K562 (cell line): Measurements from ENCODE around the gene CBL. TPM values are rescaled to one million over a fixed set of nuclear protein-coding genes. Genes with fewer than 3 reads are reported as not detected.

Experiments
- ARID3A ChIP-seq: IDR thresholded peaks from 2 replicates; pipeline ENCODE4 v1.6.1; 2012; ENCODE audit warnings: low read depth, low read length, improper control_type of control experiment, borderline replicate concordance
- ATF1 ChIP-seq, 2 experiments: fragments of 450-650 bp in 1 of 2; IDR thresholded peaks; 2 replicates each; pipeline ENCODE4 v1.6.1; 2016; ENCODE audit warnings: missing compliant biosample characterization in 1 of 2, missing genetic modification characterization in 1 of 2
- CHD1 ChIP-seq: fragments of 200-600 bp; sonication (generic); IDR thresholded peaks from one replicate; pipeline ENCODE4 v1.6.1; 2012; ENCODE audit warnings: mild to moderate bottlenecking, moderate library complexity, low read length, inconsistent platforms
- E2F3 ChIP-seq: fragments of 250-450 bp; sonication (Bioruptor Pico); IDR thresholded peaks from 2 replicates; pipeline ENCODE4 v1.4.0; 2020; ENCODE audit warnings: mild to moderate bottlenecking
- EGR1 ChIP-seq: fragments of 450-650 bp; conservative IDR thresholded peaks from 2 replicates; pipeline ENCODE4 v1.6.1; 2017; ENCODE audit warnings: mild to moderate bottlenecking
- ELF2 ChIP-seq: fragments of 250-450 bp; sonication (Bioruptor Pico); IDR thresholded peaks from 2 replicates; pipeline ENCODE4 v1.5.0; 2021; ENCODE audit warnings: mild to moderate bottlenecking
- GATAD2B ChIP-seq: fragments of 450-650 bp; IDR thresholded peaks from 2 replicates; pipeline ENCODE4 v1.6.1; 2017; ENCODE audit warnings: mild to moderate bottlenecking, borderline replicate concordance
- KLF16 ChIP-seq: IDR thresholded peaks from 2 replicates; pipeline ENCODE4 v1.6.1; 2016; ENCODE audit warnings: antibody characterized with exemption
- NFE2 ChIP-seq: IDR thresholded peaks from 2 replicates; pipeline ENCODE4 v1.6.1; 2014; ENCODE audit warnings: antibody characterized with exemption, low read depth
- OTX1 ChIP-seq: fragments of 450-650 bp; formaldehyde crosslinking; IDR thresholded peaks from 2 replicates; pipeline ENCODE4 v1.4.0; 2022; ENCODE audit warnings: mild to moderate bottlenecking
- PHF21A ChIP-seq: fragments of 450-650 bp; IDR thresholded peaks from 2 replicates; pipeline ENCODE4 v1.6.1; 2017; ENCODE audit warnings: low read depth, borderline replicate concordance
- RBM22 ChIP-seq: fragments of 200-400 bp; formaldehyde crosslinking; IDR thresholded peaks from 2 replicates; pipeline ENCODE4 v1.6.1; 2018; ENCODE audit warnings: low read length, low read depth; ENCODE audit not compliant: poor library complexity, severe bottlenecking
- SMARCA4 ChIP-seq: fragments of 450-650 bp; IDR thresholded peaks from 2 replicates; pipeline ENCODE4 v1.6.1; 2016
- SNAPC5 ChIP-seq: fragments of 250-450 bp; sonication (Bioruptor Pico); IDR thresholded peaks from 2 replicates; pipeline ENCODE4 v1.8.0; 2021; ENCODE audit warnings: moderate library complexity, mild to moderate bottlenecking, inconsistent platforms
- TBP ChIP-seq: optimal IDR thresholded peaks from 2 replicates; pipeline ENCODE3; 2011; ENCODE audit warnings: low read depth, low read length, improper control_type of control experiment
- TGIF2 ChIP-seq: sonication (generic); formaldehyde crosslinking; IDR thresholded peaks from 2 replicates; pipeline ENCODE4 v1.8.1; 2022; ENCODE audit warnings: mild to moderate bottlenecking, missing genetic modification reagents, moderate library complexity
- ZBTB26 ChIP-seq: fragments of 450-650 bp; formaldehyde crosslinking; IDR thresholded peaks from 2 replicates; pipeline ENCODE4 v1.4.0; 2022; ENCODE audit warnings: missing genetic modification characterization
- ZNF165 ChIP-seq: fragments of 250-450 bp; sonication (Bioruptor Pico); IDR thresholded peaks from 2 replicates; pipeline ENCODE4 v1.4.0; 2020; ENCODE audit warnings: borderline replicate concordance
- ZNF592 ChIP-seq: fragments of 450-650 bp; IDR thresholded peaks from 2 replicates; pipeline ENCODE4 v1.6.1; 2017; ENCODE audit warnings: antibody characterized with exemption, mild to moderate bottlenecking
- polyA plus RNA-seq, 8 experiments: library from polyadenylated mRNA; depleted of rRNA in 4 of 8; stranded (reverse) in 5 of 8; unstranded in 3 of 8; fragments of >200 nt; fragmentation: Nextera tagmentation in 2 of 8; fragmentation: Illumina TruSeq in 1 of 8; extraction: Ambion mirVana in 2 of 8; extraction: Trizol in 1 of 8; gene quantifications; 2 replicates each; pipeline versions ENCODE4 v1.2.1 to v1.2.3, GENCODE V29; 2011 to 2014; ENCODE audit warnings: inconsistent platforms in 1 of 8, missing spikeins in 1 of 8
- total RNA-seq, 7 experiments: library from RNA; depleted of rRNA in 6 of 7; stranded (reverse); fragments of >200 nt in 6 of 7; fragmentation: Illumina TruSeq in 2 of 7; extraction: Trizol in 2 of 7; gene quantifications; 2 replicates each; pipeline versions ENCODE4 v1.2.1 to v1.2.3, GENCODE V29; 2011 to 2021; ENCODE audit warnings: low replicate concordance in 1 of 7

Gene CBL
- total and polyA plus RNA-seq, 9 of the 15 experiments (the other 6 are each of a cell fraction or from before 2014, with no cell fraction given), result 3.2 to 24.9 (median 9.9) TPM

GRCh38 chr11:119205574-119206510 lies at the start of gene CBL (continued):
- no peak for TF ChIP-seq SNAPC5 (CRISPR knock-in tag)
- TF ChIP-seq ZNF592, result peak; percentile 29; the same call in 1 of the 2 replicates
- TF ChIP-seq ARID3A, result no peak
- 0 out of 2 replicates have a peak, but pooled peaks have one; percentile 67 for TF ChIP-seq GATAD2B
- TF ChIP-seq TBP, result peak; percentile 55
- peak; percentile 54 for TF ChIP-seq EGR1
- no peak for TF ChIP-seq ELF2 (CRISPR knock-in tag)
- TF ChIP-seq RBM22, result no peak
- no peak for TF ChIP-seq PHF21A
- no peak for TF ChIP-seq CHD1
- TF ChIP-seq ZNF165, result no peak
- 0 out of 2 replicates have a peak, but pooled peaks have one; percentile 79 for TF ChIP-seq TGIF2 (CRISPR knock-in tag)
- no peak for TF ChIP-seq ATF1 (CRISPR knock-in tag; IDR thresholded peaks at IDR 0.05)
- 0 out of 2 replicates have a peak, but pooled peaks have one; percentile 17 for TF ChIP-seq ATF1 (tag; IDR thresholded peaks at IDR 0.05)
- no peak for TF ChIP-seq E2F3 (CRISPR knock-in tag)
- TF ChIP-seq ZBTB26 (CRISPR knock-in tag), result no peak
- TF ChIP-seq OTX1 (CRISPR knock-in tag), result no peak
- 0 out of 2 replicates have a peak, but pooled peaks have one; percentile 36 for TF ChIP-seq SMARCA4
- peak; percentile 36; the same call in 1 of the 2 replicates for TF ChIP-seq KLF16
- TF ChIP-seq NFE2, result no peak
